Psoas muscle (tissue), 8 donors: ENCODE results near the gene PAK5. TPM values are rescaled to one million over a fixed set of nuclear protein-coding genes. Genes with fewer than 3 reads are reported as not detected.

Experiments used
- ATAC-seq, 4 donors: fragments of 200-7000 bp; cut with Tn5 transposase; one replicate each; pipeline ENCODE4 v1.9.1; 2020; ENCODE audit warnings: moderate library complexity in 3 of 4, mild to moderate bottlenecking in 2 of 4
- DNase-seq, 2 donors: peaks; one replicate each; pipeline ENCODE4 v3.0.0-alpha.2; 2020
- H3K27ac ChIP-seq: fragments of 200-600 bp; one replicate; pipeline ENCODE4 v1.8.0; 2022
- H3K27me3 ChIP-seq, 3 donors: fragments of 200-600 bp in 1 of 3; one replicate each; pipeline versions ENCODE4 v1.6.1 to v1.8.0; 2013 to 2022; ENCODE audit warnings: low read length in 2 of 3, mild to moderate bottlenecking in 2 of 3, moderate library complexity in 1 of 3; ENCODE audit not compliant: insufficient read depth in 3 of 3
- H3K36me3 ChIP-seq, 2 donors: fragments of 200-600 bp in 1 of 2; one replicate each; pipeline versions ENCODE4 v1.6.1 to v1.8.0; 2013 to 2022; ENCODE audit warnings: low read depth in 1 of 2, mild to moderate bottlenecking in 1 of 2, moderate library complexity in 1 of 2; ENCODE audit not compliant: insufficient read depth in 1 of 2
- H3K4me1 ChIP-seq: fragments of 200-600 bp; one replicate; pipeline ENCODE4 v1.8.0; 2022
- H3K4me3 ChIP-seq: fragments of 200-600 bp; one replicate; pipeline ENCODE4 v1.8.0; 2022; ENCODE audit warnings: mild to moderate bottlenecking
- H3K9me3 ChIP-seq: fragments of 200-600 bp; one replicate; pipeline ENCODE4 v1.8.0; 2022
- CTCF ChIP-seq: fragments of 200-600 bp; IDR thresholded peaks from one replicate; pipeline ENCODE4 v1.8.0; 2022; ENCODE audit warnings: antibody characterized with exemption
- WGBS, 3 donors: extraction: QIAGEN DNeasy Blood & Tissue Kit; methylation state at CpG; one replicate each; pipeline versions ENCODE4 v1.1.6 to v1.1.7; 2013; 5-methylcytosine and 5-hydroxymethylcytosine counted together
- intact Hi-C, 2 donors: fragments of 100-400 bp; cut with DNase I; formaldehyde crosslinking; loops; one replicate each; pipeline versions ENCODE4 v1.11.0 to v1.14.2; 2022
- polyA plus RNA-seq, 3 donors: library from polyadenylated mRNA; stranded (reverse); fragments of 200-250 nt; gene quantifications; one replicate each; pipeline ENCODE4 v1.2.3, GENCODE V29; 2013
- total RNA-seq, 4 donors: library from RNA; stranded (reverse); fragmentation: NEBNext Ultra II Directional in 2 of 4; extraction: Animal tissue kit (Norgen Biotek cat#: 25700) in 2 of 4; gene quantifications; one replicate each; pipeline versions ENCODE4 v1.2.1 to v1.2.4, GENCODE V29; 2021 to 2023
- donor health status: healthy with polysubstance abuse.
- donor health status: DM: no; HTN: no; CAD: no; lungs with moderate emphysema.
- donor health status: Bipolar disorder and iron deficiency.
- donor health status: healthy.
- donor health status: DM: yes; HTN: yes; CAD: no.
- donor health status: DM: no; HTN: no; CAD: no.
- donor health status: DM: no; HTN: no; CAD: no.
- donor health status: DM: yes; HTN: yes; CAD: no.

Gene PAK5
- total and polyA plus RNA-seq, 7 donors, result 0.01 TPM; not detected in 6

DNA sequence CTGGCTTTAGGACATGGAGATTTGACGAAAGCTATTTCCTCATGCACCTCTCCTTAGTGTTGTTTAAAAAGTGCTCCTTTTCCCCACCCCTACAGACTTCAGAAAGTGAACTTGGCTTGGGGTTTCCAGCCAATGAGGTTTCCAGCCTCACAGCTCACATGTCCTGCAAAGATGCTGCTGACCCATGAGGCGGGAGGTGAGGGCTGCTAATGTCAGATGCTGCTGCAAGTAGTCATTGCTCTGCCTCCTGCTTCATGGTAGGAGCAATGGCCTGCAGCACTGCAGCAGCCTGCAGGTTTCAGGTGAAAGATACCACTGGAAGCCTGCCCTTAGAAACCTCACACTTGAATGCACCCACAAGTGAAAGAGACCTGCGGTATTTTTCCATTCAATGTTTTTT lies 211.7 kb downstream of the PAK5 start:
- DNase-seq (no peak), ATAC-seq (no peak)
- no peaks in the 10 kb centered on the region for H3K36me3 ChIP-seq
- intact Hi-C loops, result loop anchor here in 1 of 2 donors (10.0 kb wide), 1 partner anchor 468 kb away; no protein-coding TSS in a partner anchor
- no peaks in the 10 kb centered on the region for H3K9me3 ChIP-seq
- H3K4me3 ChIP-seq, result no peak overlapping the region
- 66 to 79% (median 68%) methylated on average over 3 of the region's 3 CpGs for WGBS, 3 donors
- peaks cover 0 to 2% (median 0%) of the 10 kb centered on the region in 3 donors for H3K27me3 ChIP-seq
- TF ChIP-seq CTCF, result no peak
- H3K4me1 ChIP-seq, result no peaks in the 10 kb centered on the region
- no peak overlapping the region for H3K27ac ChIP-seq

- Histone ChIP-seq H3K9me3 (no peaks in the 10 kb centered on the region), H3K27me3 (peaks cover 0 to 2% (median 0%) of the 10 kb centered on the region in 3 donors), H3K4me3 (no peak overlapping the region), H3K4me1 (no peaks in the 10 kb centered on the region), H3K27ac (no peak overlapping the region), H3K36me3 (no peaks in the 10 kb centered on the region)
- intact Hi-C loops, result loop anchor here in 1 of 2 donors (10.0 kb wide), 1 partner anchor 468 kb away; no protein-coding TSS in a partner anchor
- WGBS, 3 donors, result 62 to 63% (median 62%) methylated on average over 3 of the region's 3 CpGs
- ATAC-seq, result no peak
- no peak for TF ChIP-seq CTCF
- DNase-seq, result no peak
Observed at GRCh38 chr20:9626357-9626756, 212.5 kb downstream of the PAK5 start.

DNA sequence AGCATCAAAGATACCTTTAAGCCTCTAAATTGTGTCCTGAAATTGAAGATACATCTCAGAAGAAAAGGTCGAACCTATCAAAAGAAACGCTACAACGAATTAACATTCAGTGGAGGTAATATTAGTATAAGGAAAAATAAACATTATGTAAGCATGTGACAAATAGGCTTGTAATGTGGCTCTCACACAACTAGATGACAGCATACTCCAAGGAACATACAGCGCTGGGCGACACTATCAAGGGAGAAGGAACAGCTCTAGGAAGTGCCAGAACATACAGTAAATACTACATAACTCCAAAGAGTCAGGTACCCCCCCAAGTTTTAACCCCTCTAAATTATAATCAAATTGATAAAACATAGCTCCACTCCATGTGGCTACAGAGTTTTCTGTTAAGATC lies 220.9 kb downstream of the PAK5 start:
- H3K4me1 ChIP-seq, result no peaks in the 10 kb centered on the region
- no peaks in the 10 kb centered on the region for H3K27me3 ChIP-seq
- H3K9me3 ChIP-seq, result no peaks in the 10 kb centered on the region
- 87 to 92% (median 89%) methylated on average over 5 of the region's 5 CpGs for WGBS, 3 donors
- H3K4me3 ChIP-seq, result no peak overlapping the region
- intact Hi-C loops, result loop anchor here in 1 of 2 donors (10.0 kb wide), 1 partner anchor 1927 kb away; no protein-coding TSS in a partner anchor
- DNase-seq (no peak), ATAC-seq (no peak)
- H3K27ac ChIP-seq, result no peak overlapping the region
- no peaks in the 10 kb centered on the region for H3K36me3 ChIP-seq
- TF ChIP-seq CTCF, result no peak

- DNase-seq (peak; percentile 25 to 55), ATAC-seq (peak; percentile 49 to 85 (median 64))
- H3K4me3 ChIP-seq, result no peak overlapping the region
- H3K9me3 ChIP-seq, result no peaks in the 10 kb centered on the region
- TF ChIP-seq CTCF, result peak; percentile 87
- 4 to 5% (median 5%) methylated on average over 10 of the region's 10 CpGs for WGBS, 3 donors
- no peaks in the 10 kb centered on the region for H3K27me3 ChIP-seq
- intact Hi-C loops, result loop anchor here in 1 of 2 donors (10.0 kb wide), 1 partner anchor 1928 kb away; no protein-coding TSS in a partner anchor
- H3K4me1 ChIP-seq, result no peaks in the 10 kb centered on the region
- no peak overlapping the region for H3K27ac ChIP-seq
- no peaks in the 10 kb centered on the region for H3K36me3 ChIP-seq
Observed at GRCh38 chr20:9616833-9617461, 221.9 kb downstream of the PAK5 start.
